ENCODE results near the gene MECR.

DNA sequence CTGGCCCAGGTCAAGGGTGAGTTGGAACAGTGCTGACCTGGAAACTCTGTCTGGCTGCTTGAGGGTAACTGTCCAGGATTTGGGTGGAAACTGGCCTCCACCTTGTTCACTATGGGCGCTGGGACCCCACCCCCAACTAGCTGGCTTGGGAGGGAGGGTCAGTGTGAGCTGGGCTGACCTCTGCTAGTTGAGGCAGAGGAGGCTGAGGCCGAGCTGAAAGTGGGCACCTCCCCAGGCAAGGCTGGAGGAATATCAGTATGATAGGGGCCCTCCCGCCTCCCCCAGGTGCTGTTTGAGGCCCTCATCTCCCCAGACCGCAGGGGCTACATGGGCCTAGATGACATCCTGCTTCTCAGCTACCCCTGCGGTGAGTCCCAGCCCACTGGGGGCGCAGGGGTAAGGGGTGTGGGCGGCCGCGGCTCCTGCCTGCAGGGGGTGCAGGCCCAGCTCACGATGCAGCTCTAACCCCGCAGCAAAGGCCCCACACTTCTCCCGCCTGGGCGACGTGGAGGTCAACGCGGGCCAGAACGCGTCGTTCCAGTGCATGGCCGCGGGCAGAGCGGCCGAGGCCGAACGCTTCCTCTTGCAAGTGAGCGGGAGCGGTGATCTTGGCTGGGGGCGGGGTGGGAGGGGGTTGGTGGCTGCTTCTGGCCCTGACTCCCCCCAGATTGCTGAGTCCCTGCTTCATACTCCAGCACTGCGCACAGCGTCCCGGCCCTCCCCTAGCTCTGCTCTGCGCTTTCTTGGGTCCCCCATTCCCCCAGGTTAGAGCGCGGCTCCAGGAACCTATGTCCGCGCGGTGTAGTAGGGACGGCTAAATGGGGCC is 28.5 kb upstream of the MECR start:
- TF ChIP-seq, protein P1, sequence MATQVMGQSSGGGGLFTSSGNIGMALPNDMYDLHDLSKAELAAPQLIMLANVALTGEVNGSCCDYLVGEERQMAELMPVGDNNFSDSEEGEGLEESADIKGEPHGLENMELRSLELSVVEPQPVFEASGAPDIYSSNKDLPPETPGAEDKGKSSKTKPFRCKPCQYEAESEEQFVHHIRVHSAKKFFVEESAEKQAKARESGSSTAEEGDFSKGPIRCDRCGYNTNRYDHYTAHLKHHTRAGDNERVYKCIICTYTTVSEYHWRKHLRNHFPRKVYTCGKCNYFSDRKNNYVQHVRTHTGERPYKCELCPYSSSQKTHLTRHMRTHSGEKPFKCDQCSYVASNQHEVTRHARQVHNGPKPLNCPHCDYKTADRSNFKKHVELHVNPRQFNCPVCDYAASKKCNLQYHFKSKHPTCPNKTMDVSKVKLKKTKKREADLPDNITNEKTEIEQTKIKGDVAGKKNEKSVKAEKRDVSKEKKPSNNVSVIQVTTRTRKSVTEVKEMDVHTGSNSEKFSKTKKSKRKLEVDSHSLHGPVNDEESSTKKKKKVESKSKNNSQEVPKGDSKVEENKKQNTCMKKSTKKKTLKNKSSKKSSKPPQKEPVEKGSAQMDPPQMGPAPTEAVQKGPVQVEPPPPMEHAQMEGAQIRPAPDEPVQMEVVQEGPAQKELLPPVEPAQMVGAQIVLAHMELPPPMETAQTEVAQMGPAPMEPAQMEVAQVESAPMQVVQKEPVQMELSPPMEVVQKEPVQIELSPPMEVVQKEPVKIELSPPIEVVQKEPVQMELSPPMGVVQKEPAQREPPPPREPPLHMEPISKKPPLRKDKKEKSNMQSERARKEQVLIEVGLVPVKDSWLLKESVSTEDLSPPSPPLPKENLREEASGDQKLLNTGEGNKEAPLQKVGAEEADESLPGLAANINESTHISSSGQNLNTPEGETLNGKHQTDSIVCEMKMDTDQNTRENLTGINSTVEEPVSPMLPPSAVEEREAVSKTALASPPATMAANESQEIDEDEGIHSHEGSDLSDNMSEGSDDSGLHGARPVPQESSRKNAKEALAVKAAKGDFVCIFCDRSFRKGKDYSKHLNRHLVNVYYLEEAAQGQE (IDR thresholded peaks at IDR 0.05; ENCODE audit: insufficient read depth in 1 of 2, low read depth in 2 of 2, low read length in 2 of 2) = no peak
- TF ChIP-seq POLR2AphosphoS5 (IDR thresholded peaks at IDR 0.05; ENCODE audit: low read depth, low read length) (no peak), SIN3A (IDR thresholded peaks at IDR 0.05; ENCODE audit: borderline replicate concordance, insufficient read depth, low read length) (no peak), FOXP2 (optimal IDR thresholded peaks at IDR 0.05; ENCODE audit: borderline replicate concordance, extremely low read depth, extremely low read length, insufficient read depth) (no peak)

Data from PFSK-1 (cell line).